GM03348 (cell line): Measurements from ENCODE around the gene PRSS1.
"Not testable (repeated sequence)": the region's sequence is repeated elsewhere in the genome, so short reads cannot be mapped to it uniquely, and the experiment has no call there.

ENCODE experiments used
- DNase-seq: peaks from one replicate; pipeline ENCODE4 v3.0.0; 2012; ENCODE audit warnings: low spot score

Gene PRSS1

GRCh38 chr7:142748410-142748809, 862 bp upstream of the PRSS1 start:
- not testable (repeated sequence) for DNase-seq

GRCh38 chr7:142750321-142750938, 1.2 kb downstream of the PRSS1 start:
- no peak for DNase-seq

- DNase-seq = not testable (repeated sequence)
Observed at GRCh38 chr7:142751526-142752175, 2.4 kb downstream of the PRSS1 start.

GRCh38 chr7:142752376-142753225, 3.3 kb downstream of the PRSS1 start:
- DNase-seq = no peak

- DNase-seq = no peak
Observed at GRCh38 chr7:142753366-142753765, 4.1 kb downstream of the PRSS1 start.

GRCh38 chr7:142753925-142754491, 4.7 kb downstream of the PRSS1 start:
- not testable (repeated sequence) for DNase-seq

GRCh38 chr7:142754681-142755575, 5.7 kb downstream of the PRSS1 start:
- no peak for DNase-seq

- DNase-seq = not testable (repeated sequence)
Observed at GRCh38 chr7:142758312-142758711, 9.0 kb downstream of the PRSS1 start.

- DNase-seq = no peak
Observed at GRCh38 chr7:142759433-142759832, 10.2 kb downstream of the PRSS1 start.

GRCh38 chr7:142760071-142760642, 10.9 kb downstream of the PRSS1 start:
- no peak for DNase-seq

GRCh38 chr7:142761606-142762005, 12.3 kb downstream of the PRSS1 start:
- not testable (repeated sequence) for DNase-seq

- no peak for DNase-seq
Observed at GRCh38 chr7:142762104-142762503, 12.8 kb downstream of the PRSS1 start.

- DNase-seq = no peak
Observed at GRCh38 chr7:142767451-142767850, 18.2 kb downstream of the PRSS1 start.

GRCh38 chr7:142767861-142768260, 18.6 kb downstream of the PRSS1 start:
- DNase-seq = no peak

- not testable (repeated sequence) for DNase-seq
Observed at GRCh38 chr7:142768885-142769284, 19.6 kb downstream of the PRSS1 start.

GRCh38 chr7:142770661-142771352, 21.5 kb downstream of the PRSS1 start, which contains the start of gene PRSS2:
PRSS2 (plus strand) TSS chr7:142770970; CDS start chr7:142770983, 13 bp downstream.
- DNase-seq = no peak

GRCh38 chr7:142771353-142771723, 22.1 kb downstream of the PRSS1 start:
- no peak for DNase-seq

- no peak for DNase-seq
Observed at GRCh38 chr7:142772051-142772450, 22.8 kb downstream of the PRSS1 start.

GRCh38 chr7:142772673-142773072, 23.4 kb downstream of the PRSS1 start:
- DNase-seq = no peak

- DNase-seq = no peak
Observed at GRCh38 chr7:142773230-142773629, 24.0 kb downstream of the PRSS1 start.
